Activated naive CD8-positive, alpha-beta T cell (primary cell): ENCODE measurements around the gene TIGAR.

Source experiments
- H3K27ac Mint-ChIP-seq: one replicate; pipeline ENCODE4 v1.8.0; 2021; ENCODE audit warnings: mixed read lengths
- H3K27me3 Mint-ChIP-seq: one replicate; pipeline ENCODE4 v1.8.0; 2021; ENCODE audit warnings: mixed read lengths
- H3K36me3 Mint-ChIP-seq: one replicate; pipeline ENCODE4 v1.8.0; 2021; ENCODE audit warnings: mixed read lengths
- H3K4me1 Mint-ChIP-seq: one replicate; pipeline ENCODE4 v1.8.0; 2021; ENCODE audit warnings: low read depth, mixed read lengths
- H3K4me3 Mint-ChIP-seq: one replicate; pipeline ENCODE4 v1.8.0; 2021; ENCODE audit warnings: mild to moderate bottlenecking, mixed read lengths
- H3K9me3 Mint-ChIP-seq: one replicate; pipeline ENCODE4 v1.8.0; 2021; ENCODE audit warnings: low read depth, mixed read lengths

The TIGAR gene

GRCh38 chr12:4308334-4308950 is 12.6 kb upstream of the TIGAR start:
- Mint-ChIP-seq H3K9me3 (no peaks in the 10 kb centered on the region), H3K27ac (no peak overlapping the region), H3K4me1 (peaks cover 2% of the 10 kb centered on the region), H3K4me3 (no peak overlapping the region), H3K36me3 (peaks cover 6% of the 10 kb centered on the region), H3K27me3 (no peaks in the 10 kb centered on the region)

- no peak overlapping the region for H3K4me3 Mint-ChIP-seq
- H3K27ac Mint-ChIP-seq = no peak overlapping the region
- H3K36me3 Mint-ChIP-seq = peaks cover 6% of the 10 kb centered on the region
- no peaks in the 10 kb centered on the region for H3K27me3 Mint-ChIP-seq
- H3K4me1 Mint-ChIP-seq = peaks cover 2% of the 10 kb centered on the region
- no peaks in the 10 kb centered on the region for H3K9me3 Mint-ChIP-seq
Observed at GRCh38 chr12:4311776-4312175, 9.2 kb upstream of the TIGAR start.

- H3K27ac Mint-ChIP-seq = no peak overlapping the region
- no peak overlapping the region for H3K4me3 Mint-ChIP-seq
- no peaks in the 10 kb centered on the region for H3K27me3 Mint-ChIP-seq
- peaks cover 2% of the 10 kb centered on the region for H3K36me3 Mint-ChIP-seq
- H3K9me3 Mint-ChIP-seq = no peaks in the 10 kb centered on the region
- peaks cover 2% of the 10 kb centered on the region for H3K4me1 Mint-ChIP-seq
Observed at GRCh38 chr12:4312251-4312650, 8.8 kb upstream of the TIGAR start.

- H3K4me3 Mint-ChIP-seq = peak overlapping the region; percentile 87
- no peaks in the 10 kb centered on the region for H3K9me3 Mint-ChIP-seq
- H3K4me1 Mint-ChIP-seq = peaks cover 35% of the 10 kb centered on the region
- H3K27me3 Mint-ChIP-seq = no peaks in the 10 kb centered on the region
- no peaks in the 10 kb centered on the region for H3K36me3 Mint-ChIP-seq
- peak overlapping the region; percentile 84 for H3K27ac Mint-ChIP-seq
Observed at GRCh38 chr12:4320497-4320852, 538 bp upstream of the TIGAR start.

GRCh38 chr12:4322726-4323125 is 1.7 kb downstream of the TIGAR start:
- Mint-ChIP-seq H3K9me3 (no peaks in the 10 kb centered on the region), H3K36me3 (no peaks in the 10 kb centered on the region), H3K4me1 (peaks cover 40% of the 10 kb centered on the region), H3K4me3 (peak overlapping the region; percentile 87), H3K27ac (no peak overlapping the region), H3K27me3 (no peaks in the 10 kb centered on the region)

GRCh38 chr12:4323396-4323795 is 2.4 kb downstream of the TIGAR start:
- H3K27ac Mint-ChIP-seq = no peak overlapping the region
- peaks cover 40% of the 10 kb centered on the region for H3K4me1 Mint-ChIP-seq
- H3K9me3 Mint-ChIP-seq = no peaks in the 10 kb centered on the region
- H3K27me3 Mint-ChIP-seq = no peaks in the 10 kb centered on the region
- H3K36me3 Mint-ChIP-seq = no peaks in the 10 kb centered on the region
- H3K4me3 Mint-ChIP-seq = peak overlapping the region; percentile 9

GRCh38 chr12:4324366-4324765 is 3.4 kb downstream of the TIGAR start:
- H3K27ac Mint-ChIP-seq = no peak overlapping the region
- H3K27me3 Mint-ChIP-seq = no peaks in the 10 kb centered on the region
- no peak overlapping the region for H3K4me3 Mint-ChIP-seq
- H3K9me3 Mint-ChIP-seq = no peaks in the 10 kb centered on the region
- peaks cover 41% of the 10 kb centered on the region for H3K4me1 Mint-ChIP-seq
- H3K36me3 Mint-ChIP-seq = peaks cover 2% of the 10 kb centered on the region

GRCh38 chr12:4325966-4326365 is 5.0 kb downstream of the TIGAR start:
- Mint-ChIP-seq H3K27ac (no peak overlapping the region), H3K36me3 (peaks cover 2% of the 10 kb centered on the region), H3K4me3 (no peak overlapping the region), H3K9me3 (no peaks in the 10 kb centered on the region), H3K4me1 (peaks cover 35% of the 10 kb centered on the region), H3K27me3 (no peaks in the 10 kb centered on the region)

GRCh38 chr12:4327293-4327692 is 6.3 kb downstream of the TIGAR start:
- H3K9me3 Mint-ChIP-seq = no peaks in the 10 kb centered on the region
- no peak overlapping the region for H3K27ac Mint-ChIP-seq
- H3K4me1 Mint-ChIP-seq = peaks cover 32% of the 10 kb centered on the region
- H3K4me3 Mint-ChIP-seq = no peak overlapping the region
- peaks cover 2% of the 10 kb centered on the region for H3K36me3 Mint-ChIP-seq
- no peaks in the 10 kb centered on the region for H3K27me3 Mint-ChIP-seq

- no peak overlapping the region for H3K27ac Mint-ChIP-seq
- H3K27me3 Mint-ChIP-seq = no peaks in the 10 kb centered on the region
Observed at GRCh38 chr12:4330203-4330602, 9.2 kb downstream of the TIGAR start.

GRCh38 chr12:4331221-4331620 is 10.2 kb downstream of the TIGAR start:
- Mint-ChIP-seq H3K27me3 (no peaks in the 10 kb centered on the region), H3K4me3 (no peak overlapping the region), H3K9me3 (no peaks in the 10 kb centered on the region), H3K27ac (no peak overlapping the region), H3K4me1 (peaks cover 12% of the 10 kb centered on the region), H3K36me3 (peaks cover 6% of the 10 kb centered on the region)

More at GRCh38 chr12:4330203-4330602, 9.2 kb downstream of the TIGAR start:
- H3K4me3 Mint-ChIP-seq = no peak overlapping the region
- H3K9me3 Mint-ChIP-seq = no peaks in the 10 kb centered on the region
- peaks cover 15% of the 10 kb centered on the region for H3K4me1 Mint-ChIP-seq
- peaks cover 6% of the 10 kb centered on the region for H3K36me3 Mint-ChIP-seq

GRCh38 chr12:4331842-4332241 is 10.8 kb downstream of the TIGAR start:
- Mint-ChIP-seq H3K4me3 (no peak overlapping the region), H3K27ac (no peak overlapping the region), H3K9me3 (no peaks in the 10 kb centered on the region), H3K36me3 (peaks cover 8% of the 10 kb centered on the region), H3K27me3 (no peaks in the 10 kb centered on the region), H3K4me1 (peaks cover 11% of the 10 kb centered on the region)

- Mint-ChIP-seq H3K4me3 (no peak overlapping the region), H3K27me3 (no peaks in the 10 kb centered on the region), H3K36me3 (peaks cover 6% of the 10 kb centered on the region), H3K27ac (no peak overlapping the region), H3K9me3 (no peaks in the 10 kb centered on the region), H3K4me1 (no peaks in the 10 kb centered on the region)
Observed at GRCh38 chr12:4346931-4347330, 25.9 kb downstream of the TIGAR start.

- H3K27me3 Mint-ChIP-seq = no peaks in the 10 kb centered on the region
- H3K9me3 Mint-ChIP-seq = no peaks in the 10 kb centered on the region
- H3K4me3 Mint-ChIP-seq = no peak overlapping the region
- H3K4me1 Mint-ChIP-seq = peaks cover 8% of the 10 kb centered on the region
- H3K27ac Mint-ChIP-seq = no peak overlapping the region
- H3K36me3 Mint-ChIP-seq = no peaks in the 10 kb centered on the region
Observed at GRCh38 chr12:4353785-4354208, 32.8 kb downstream of the TIGAR start.

GRCh38 chr12:4355156-4356040 is 34.4 kb downstream of the TIGAR start:
- Mint-ChIP-seq H3K4me3 (no peak overlapping the region), H3K27ac (peak overlapping the region; percentile 3), H3K27me3 (no peaks in the 10 kb centered on the region), H3K9me3 (peaks cover 4% of the 10 kb centered on the region), H3K4me1 (peaks cover 8% of the 10 kb centered on the region), H3K36me3 (no peaks in the 10 kb centered on the region)

GRCh38 chr12:4356041-4356327 is 35.0 kb downstream of the TIGAR start:
- H3K27ac Mint-ChIP-seq = peak overlapping the region; percentile 3
- no peak overlapping the region for H3K4me3 Mint-ChIP-seq
- peaks cover 4% of the 10 kb centered on the region for H3K9me3 Mint-ChIP-seq
- peaks cover 8% of the 10 kb centered on the region for H3K4me1 Mint-ChIP-seq
- H3K36me3 Mint-ChIP-seq = no peaks in the 10 kb centered on the region
- H3K27me3 Mint-ChIP-seq = no peaks in the 10 kb centered on the region
